ENCODE results near the gene KLF13.

DNA sequence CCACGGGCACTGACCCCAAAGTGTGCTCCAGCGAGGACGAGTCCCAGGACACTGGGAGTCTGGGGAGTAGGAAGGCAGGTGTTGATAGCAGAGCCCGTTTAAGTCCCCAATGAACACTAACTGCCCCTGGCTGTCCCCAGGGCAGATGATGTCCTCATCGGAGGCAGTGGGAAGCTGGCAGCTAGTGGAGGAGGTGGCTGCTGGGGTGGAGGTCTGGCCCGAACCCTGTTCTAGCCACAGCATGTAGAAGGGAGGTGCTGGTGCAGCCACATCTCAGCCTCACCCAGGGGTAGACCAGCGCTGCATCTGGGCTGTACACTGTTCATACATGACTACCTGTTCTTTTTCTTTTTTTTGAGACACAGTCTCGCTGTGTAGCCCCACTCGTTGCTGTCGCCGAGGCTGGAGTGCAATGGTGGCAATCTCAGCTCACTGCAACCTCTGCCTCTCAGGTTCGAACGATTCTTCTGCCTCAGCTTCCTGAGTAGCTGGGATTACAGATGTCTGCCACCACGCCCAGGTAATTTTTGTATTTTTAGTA lies 51.8 kb downstream of the KLF13 start:
- no peak for TF ChIP-seq JUNB (IDR thresholded peaks at IDR 0.05; ENCODE audit: unreplicated experiment)
- TF ChIP-seq, protein P1, sequence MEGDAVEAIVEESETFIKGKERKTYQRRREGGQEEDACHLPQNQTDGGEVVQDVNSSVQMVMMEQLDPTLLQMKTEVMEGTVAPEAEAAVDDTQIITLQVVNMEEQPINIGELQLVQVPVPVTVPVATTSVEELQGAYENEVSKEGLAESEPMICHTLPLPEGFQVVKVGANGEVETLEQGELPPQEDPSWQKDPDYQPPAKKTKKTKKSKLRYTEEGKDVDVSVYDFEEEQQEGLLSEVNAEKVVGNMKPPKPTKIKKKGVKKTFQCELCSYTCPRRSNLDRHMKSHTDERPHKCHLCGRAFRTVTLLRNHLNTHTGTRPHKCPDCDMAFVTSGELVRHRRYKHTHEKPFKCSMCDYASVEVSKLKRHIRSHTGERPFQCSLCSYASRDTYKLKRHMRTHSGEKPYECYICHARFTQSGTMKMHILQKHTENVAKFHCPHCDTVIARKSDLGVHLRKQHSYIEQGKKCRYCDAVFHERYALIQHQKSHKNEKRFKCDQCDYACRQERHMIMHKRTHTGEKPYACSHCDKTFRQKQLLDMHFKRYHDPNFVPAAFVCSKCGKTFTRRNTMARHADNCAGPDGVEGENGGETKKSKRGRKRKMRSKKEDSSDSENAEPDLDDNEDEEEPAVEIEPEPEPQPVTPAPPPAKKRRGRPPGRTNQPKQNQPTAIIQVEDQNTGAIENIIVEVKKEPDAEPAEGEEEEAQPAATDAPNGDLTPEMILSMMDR (conservative IDR thresholded peaks at IDR 0.05; ENCODE audit: low read depth in 2 of 2), result no peak
